ENCODE data around the gene HOXC9. TPM values are rescaled to one million over a fixed set of nuclear protein-coding genes. Genes with fewer than 3 reads are reported as not detected.

Gene HOXC9
- total RNA-seq, 1 experiment from 2014 or later = 0.54 TPM

- CTCF ChIA-PET = no interaction called here
- Mint-ChIP-seq H3K27ac (ENCODE audit: unreplicated experiment) (no peak overlapping the region), H3K36me3 (ENCODE audit: insufficient read depth, unreplicated experiment) (peaks cover 9% of the 10 kb centered on the region), H3K27me3 (ENCODE audit: unreplicated experiment) (peaks cover 99% of the 10 kb centered on the region), H3K4me1 (ENCODE audit: low read depth, unreplicated experiment) (no peaks in the 10 kb centered on the region), H3K9me3 (ENCODE audit: low read depth, unreplicated experiment) (no peaks in the 10 kb centered on the region), H3K4me3 (ENCODE audit: low read depth, unreplicated experiment) (no peak overlapping the region)
- intact Hi-C loops (cut with micrococcal nuclease; ENCODE audit: unreplicated experiment) = no loop called here
- no peak for TF ChIP-seq CTCF (IDR thresholded peaks at IDR 0.05; ENCODE audit: unreplicated experiment)
- BruUV-seq (replicated peaks) = no TSS peak
- no peak for DNase-seq
These were observed 49.1 kb downstream of the HOXC9 start for GRCh38 chr12:54049108-54049507.

GRCh38 chr12:54050482-54050810 is 50.5 kb downstream of the HOXC9 start:
- no peak for DNase-seq
- intact Hi-C loops (cut with micrococcal nuclease; ENCODE audit: unreplicated experiment) = no loop called here
- TF ChIP-seq CTCF (IDR thresholded peaks at IDR 0.05; ENCODE audit: unreplicated experiment) = no peak
- Mint-ChIP-seq H3K27ac (ENCODE audit: unreplicated experiment) (no peak overlapping the region), H3K9me3 (ENCODE audit: low read depth, unreplicated experiment) (no peaks in the 10 kb centered on the region), H3K36me3 (ENCODE audit: insufficient read depth, unreplicated experiment) (peaks cover 9% of the 10 kb centered on the region), H3K4me3 (ENCODE audit: low read depth, unreplicated experiment) (no peak overlapping the region), H3K4me1 (ENCODE audit: low read depth, unreplicated experiment) (no peaks in the 10 kb centered on the region), H3K27me3 (ENCODE audit: unreplicated experiment) (peaks cover 98% of the 10 kb centered on the region)
- CTCF ChIA-PET = interaction anchor here (0.6 to 0.7 kb wide), 3 partner anchors 44 to 88 kb away, joined by 3 to 4 read pairs (median 3); no protein-coding TSS in a partner anchor
- BruUV-seq (replicated peaks) = no TSS peak

- Mint-ChIP-seq H3K36me3 (ENCODE audit: insufficient read depth, unreplicated experiment) (peaks cover 9% of the 10 kb centered on the region), H3K27ac (ENCODE audit: unreplicated experiment) (no peak overlapping the region), H3K4me1 (ENCODE audit: low read depth, unreplicated experiment) (no peaks in the 10 kb centered on the region), H3K27me3 (ENCODE audit: unreplicated experiment) (peaks cover 98% of the 10 kb centered on the region), H3K9me3 (ENCODE audit: low read depth, unreplicated experiment) (no peaks in the 10 kb centered on the region), H3K4me3 (ENCODE audit: low read depth, unreplicated experiment) (no peak overlapping the region)
- CTCF ChIA-PET = interaction anchor here (0.6 to 0.7 kb wide), 3 partner anchors 44 to 152 kb away, joined by 3 to 5 read pairs (median 4); no protein-coding TSS in a partner anchor
- no peak for TF ChIP-seq CTCF (IDR thresholded peaks at IDR 0.05; ENCODE audit: unreplicated experiment)
- intact Hi-C loops (cut with micrococcal nuclease; ENCODE audit: unreplicated experiment) = no loop called here
- BruUV-seq (replicated peaks) = no TSS peak
- DNase-seq = no peak
These were observed 51.3 kb downstream of the HOXC9 start for GRCh38 chr12:54051026-54051842.

- peaks cover 98% of the 10 kb centered on the region for H3K27me3 Mint-ChIP-seq (ENCODE audit: unreplicated experiment)
These were observed 52.0 kb downstream of the HOXC9 start for GRCh38 chr12:54051874-54052437.

More at GRCh38 chr12:54051874-54052437, 52.0 kb downstream of the HOXC9 start:
- H3K27ac Mint-ChIP-seq (ENCODE audit: unreplicated experiment) = no peak overlapping the region
- H3K9me3 Mint-ChIP-seq (ENCODE audit: low read depth, unreplicated experiment) = no peaks in the 10 kb centered on the region
- H3K4me3 Mint-ChIP-seq (ENCODE audit: low read depth, unreplicated experiment) = no peak overlapping the region
- H3K4me1 Mint-ChIP-seq (ENCODE audit: low read depth, unreplicated experiment) = no peaks in the 10 kb centered on the region
- intact Hi-C loops (cut with micrococcal nuclease; ENCODE audit: unreplicated experiment) = no loop called here
- DNase-seq = no peak
- TF ChIP-seq CTCF (IDR thresholded peaks at IDR 0.05; ENCODE audit: unreplicated experiment) = no peak
- peaks cover 9% of the 10 kb centered on the region for H3K36me3 Mint-ChIP-seq (ENCODE audit: insufficient read depth, unreplicated experiment)
- CTCF ChIA-PET = interaction anchor here (0.7 to 1.0 kb wide), 4 partner anchors 14 to 149 kb away, joined by 3 to 4 read pairs (median 3); no protein-coding TSS in a partner anchor
- BruUV-seq (replicated peaks) = no TSS peak

All from Calu3 (cell line).